HG03039 (cell line): ENCODE measurements around the gene RNF112.
"Not testable (repeated sequence)": the region's sequence is repeated elsewhere in the genome, so short reads cannot be mapped to it uniquely, and the experiment has no call there.

Experiments
- ATAC-seq: cut with Tn5 transposase; IDR thresholded peaks from one replicate; pipeline ENCODE4 v1.9.1; 2021; ENCODE audit warnings: mild to moderate bottlenecking, moderate library complexity; ENCODE audit not compliant: unreplicated experiment

The RNF112 gene

GRCh38 chr17:19447085-19447583, 36.1 kb downstream of the RNF112 start:
- ATAC-seq = no peak

DNA sequence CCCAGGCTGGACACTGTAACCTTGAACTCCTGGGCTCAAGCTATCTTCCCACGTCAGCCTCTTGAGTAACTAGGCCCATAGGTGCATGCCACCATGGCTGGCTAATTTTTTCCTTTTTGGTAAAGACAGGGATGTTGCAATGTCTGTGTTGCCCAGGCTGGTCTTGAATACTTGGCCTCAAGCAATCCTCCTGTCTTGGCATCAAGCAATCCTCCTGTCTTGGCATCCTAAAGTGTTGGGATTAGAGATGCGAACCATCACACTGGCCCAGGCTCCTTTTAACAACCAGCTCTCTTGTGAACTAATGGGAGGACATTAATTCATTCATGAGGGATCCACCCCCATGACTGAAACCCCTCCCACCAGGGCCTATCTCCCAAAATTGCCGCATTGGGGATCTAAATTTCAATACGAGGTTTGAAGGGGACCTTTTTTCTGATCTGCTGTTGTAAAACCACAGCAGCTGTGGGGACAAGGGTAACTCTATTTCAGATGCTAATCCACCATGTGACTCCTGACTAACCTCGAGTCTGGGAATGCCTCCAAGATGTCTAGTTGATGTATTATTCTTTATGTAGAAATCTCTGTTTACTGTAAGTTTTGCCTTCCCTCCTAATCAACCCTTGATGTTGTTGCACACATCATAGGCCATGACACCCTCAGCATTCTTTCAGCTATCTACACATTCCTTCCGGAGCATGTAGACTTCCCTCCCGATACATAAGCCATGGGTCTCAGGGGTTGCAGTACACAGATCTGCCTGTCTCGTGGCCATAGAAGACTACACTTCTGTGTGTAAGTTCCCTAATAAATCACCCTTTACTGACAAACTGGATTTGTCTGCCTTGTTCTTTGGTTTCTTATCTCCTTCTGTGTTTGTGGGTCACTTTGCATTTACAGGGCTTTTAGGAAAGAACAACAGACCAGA, 37.6 kb downstream of the RNF112 start:
- ATAC-seq = no peak

DNA sequence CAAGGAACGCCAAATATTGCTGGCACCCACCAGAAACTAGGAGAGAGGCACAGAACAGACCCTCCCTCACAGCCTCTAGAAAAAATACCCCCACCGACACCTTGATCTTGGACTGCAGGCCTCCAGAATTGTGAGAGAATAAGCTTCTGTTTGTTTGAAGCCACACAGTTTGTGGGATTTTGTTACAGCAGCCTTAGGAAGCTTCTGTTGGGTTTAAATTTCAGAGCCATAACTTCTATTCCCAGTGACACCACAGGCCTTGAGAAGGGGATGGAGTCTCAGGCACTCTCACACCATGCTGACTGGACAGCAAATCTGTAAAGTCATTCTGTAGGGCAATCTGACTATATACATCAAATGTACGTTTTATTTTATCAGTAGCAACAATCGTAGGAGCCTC, 38.6 kb downstream of the RNF112 start:
- no peak for ATAC-seq

- ATAC-seq = no peak
These were observed 42.3 kb downstream of the RNF112 start for GRCh38 chr17:19453296-19453695.

GRCh38 chr17:19454074-19454473, 43.0 kb downstream of the RNF112 start:
- no peak for ATAC-seq

DNA sequence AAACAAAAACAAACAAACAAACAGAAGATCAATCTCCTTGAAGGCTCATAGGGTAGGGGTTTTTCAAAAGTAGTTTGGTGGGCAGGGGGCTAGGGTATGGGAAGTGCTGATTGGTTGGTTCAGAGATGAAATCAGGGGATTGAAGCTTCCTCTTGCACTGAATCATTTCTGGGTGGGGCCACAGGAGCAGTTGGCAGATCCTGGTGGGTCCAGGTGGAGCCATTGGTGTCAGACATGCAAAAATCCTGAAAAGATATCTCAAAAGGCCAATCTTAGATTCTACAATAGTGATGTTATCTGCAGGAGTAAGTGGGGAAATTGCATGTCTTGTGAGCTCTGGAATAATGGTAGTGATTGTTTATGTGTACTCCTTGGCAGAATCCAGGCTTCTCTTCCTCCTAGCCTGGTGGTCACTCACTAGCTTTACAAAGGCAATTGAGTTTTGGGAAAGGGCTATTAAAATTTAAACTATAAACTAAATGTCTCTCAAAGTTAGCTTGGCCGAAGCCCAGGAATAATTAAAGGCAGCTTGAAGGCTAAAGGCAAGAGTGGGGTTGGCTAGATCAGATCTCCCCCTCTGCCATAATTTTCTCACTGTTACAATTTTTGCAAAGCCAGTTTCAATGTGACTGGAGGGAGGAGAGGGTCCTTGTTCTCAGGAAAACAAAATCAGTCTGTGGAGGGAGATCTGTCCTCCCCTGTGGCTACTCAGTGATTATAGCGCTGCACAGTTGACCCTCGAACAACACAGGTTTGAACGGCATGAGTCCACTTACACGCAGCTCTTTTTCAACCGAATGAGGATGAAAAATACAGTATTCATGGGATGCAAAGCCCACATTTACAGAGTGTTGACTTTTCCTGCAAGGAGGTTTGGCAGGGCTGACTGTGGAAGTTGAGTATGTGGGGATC, 45.2 kb downstream of the RNF112 start:
- no peak for ATAC-seq

- ATAC-seq = no peak
These were observed 46.0 kb downstream of the RNF112 start for GRCh38 chr17:19457046-19457445.

DNA sequence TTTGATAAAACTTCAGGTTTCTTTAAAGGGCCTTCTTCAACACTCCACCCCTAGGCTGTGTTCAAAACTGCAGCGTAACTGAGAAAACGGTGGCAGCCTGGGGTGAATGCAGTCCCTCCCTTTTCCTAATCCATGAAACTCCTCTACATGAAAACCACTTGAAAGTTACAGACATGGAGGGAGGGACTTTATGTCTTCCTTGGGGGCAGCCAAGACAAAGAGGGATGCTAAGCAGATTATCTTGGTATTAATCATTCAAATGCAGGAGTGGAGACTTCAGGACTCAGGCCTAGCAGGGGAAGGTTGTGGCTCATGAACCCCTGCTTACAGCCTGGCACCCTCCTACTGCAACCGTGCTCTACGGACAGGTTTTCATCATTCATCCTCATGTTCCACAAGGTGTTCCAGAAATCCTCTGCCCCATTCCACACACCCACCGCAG, 46.8 kb downstream of the RNF112 start:
- ATAC-seq = no peak

DNA sequence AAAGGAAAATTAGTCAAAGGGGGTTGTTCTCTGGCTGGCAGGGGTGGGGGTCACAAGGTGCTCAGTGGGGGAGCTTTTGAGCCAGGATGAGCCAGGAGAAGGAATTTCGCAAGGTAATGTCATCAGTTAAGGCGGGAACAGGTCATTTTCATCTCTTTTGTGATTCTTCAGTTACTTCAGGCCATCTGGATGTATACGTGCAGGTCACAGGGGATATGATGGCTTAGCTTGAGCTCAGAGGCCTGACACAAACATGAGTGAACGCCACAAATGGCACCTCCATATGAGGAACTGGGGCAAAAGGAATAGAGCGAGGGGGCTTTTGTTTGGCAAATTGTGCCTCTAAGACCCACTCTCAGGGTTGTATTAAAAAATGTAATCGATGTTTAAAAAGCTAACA, 47.4 kb downstream of the RNF112 start:
- ATAC-seq = not testable (repeated sequence)

- ATAC-seq = not testable (repeated sequence)
These were observed 48.1 kb downstream of the RNF112 start for GRCh38 chr17:19459018-19459655.

DNA sequence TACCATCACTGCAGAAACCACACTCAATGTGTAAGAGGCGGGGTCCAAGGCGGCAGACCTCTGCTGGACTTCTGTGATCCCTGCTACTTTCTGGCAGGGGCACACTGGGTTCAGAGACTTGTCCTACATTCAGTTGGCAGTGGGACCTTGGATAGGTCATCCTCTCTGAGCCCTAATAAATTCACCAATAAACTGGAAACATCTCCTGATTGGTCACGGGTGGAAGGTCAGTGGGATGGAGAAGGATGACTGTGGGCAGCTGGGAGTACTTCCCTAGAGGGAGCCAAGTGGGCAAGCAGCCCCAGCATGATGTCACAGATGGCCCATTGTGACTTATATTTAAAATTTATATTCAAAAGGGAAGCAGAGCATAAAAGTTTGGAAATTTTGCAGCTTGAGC, 49.7 kb downstream of the RNF112 start:
- ATAC-seq = no peak

DNA sequence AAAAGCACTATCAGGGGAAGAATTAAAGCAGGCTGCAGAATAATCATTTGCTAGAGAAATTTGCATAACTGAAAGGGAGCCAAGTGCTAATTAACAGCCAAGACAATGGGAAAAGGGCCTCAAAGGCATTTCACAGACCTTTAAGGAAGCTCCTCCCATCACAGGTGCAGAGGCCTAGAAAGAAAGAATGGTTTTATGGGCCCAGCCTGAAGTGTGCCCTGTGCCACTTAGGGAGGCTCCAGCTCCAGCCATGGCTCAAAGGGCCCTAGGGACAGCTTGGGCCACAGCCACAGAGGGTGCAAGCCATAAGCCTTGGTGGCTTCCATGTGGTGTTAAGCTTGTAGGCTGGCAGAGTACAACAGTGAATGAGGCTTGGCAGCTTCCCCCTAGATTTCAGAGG, 50.1 kb downstream of the RNF112 start:
- no peak for ATAC-seq

DNA sequence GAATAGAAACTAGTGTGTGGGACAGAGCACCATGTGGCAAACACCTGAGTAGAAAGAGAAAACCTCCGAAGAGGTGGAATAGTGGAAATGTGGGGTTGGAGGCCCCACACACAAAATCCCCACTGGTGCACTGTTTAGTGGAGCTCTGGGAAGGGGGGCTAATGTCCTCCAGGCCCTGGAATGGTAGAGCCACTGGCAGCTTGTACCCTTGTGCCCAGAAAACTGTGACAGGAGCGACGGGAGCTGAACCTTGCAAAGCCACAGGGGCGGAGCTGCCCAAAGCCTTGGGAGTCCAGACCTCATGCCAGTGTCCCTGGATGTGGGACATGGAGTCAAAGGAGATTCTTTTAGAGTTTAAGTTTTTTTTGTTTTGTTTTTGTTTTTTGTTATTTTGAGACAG, 50.6 kb downstream of the RNF112 start:
- ATAC-seq = no peak

DNA sequence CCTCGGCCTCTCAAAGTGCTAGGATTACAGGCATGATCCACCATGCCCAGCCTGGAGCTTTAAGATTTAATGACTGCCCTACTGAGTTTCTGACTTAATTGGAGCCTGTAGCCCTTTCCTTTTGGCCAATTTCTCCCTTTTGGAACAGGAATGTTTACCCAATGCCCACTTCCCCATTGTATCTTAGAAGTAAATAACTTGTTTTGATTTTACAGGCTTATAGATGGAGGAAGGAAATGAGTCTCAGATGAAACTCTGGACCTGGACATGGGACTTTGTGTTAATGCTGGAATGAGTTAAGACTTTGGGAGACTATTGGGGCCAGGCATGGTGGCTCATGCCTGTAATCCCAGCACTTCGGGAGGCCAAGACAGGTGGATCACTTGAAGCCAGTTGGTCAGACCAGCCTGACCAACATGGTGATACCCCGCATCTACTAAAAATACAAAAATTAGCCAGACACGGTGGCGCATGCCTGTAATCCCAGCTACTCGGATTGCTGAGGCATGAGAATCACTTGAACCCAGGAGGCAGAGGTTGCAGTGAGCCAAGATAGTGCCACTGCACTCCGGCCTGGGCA, 51.5 kb downstream of the RNF112 start:
- not testable (repeated sequence) for ATAC-seq

GRCh38 chr17:19464031-19465026, 53.3 kb downstream of the RNF112 start:
- no peak for ATAC-seq
